HepG2 (cell line): ENCODE measurements around the gene PARK7. TPM values are rescaled to one million over a fixed set of nuclear protein-coding genes. Genes with fewer than 3 reads are reported as not detected.

Experiments used
- ATAC-seq: fragments of 200-7000 bp; cut with Tn5 transposase; 3 replicates; pipeline ENCODE4 v1.9.1; 2020; ENCODE audit warnings: mild to moderate bottlenecking, moderate library complexity
- BruUV-seq: library from RNA; stranded (reverse); fragments of 400-500 nt; replicated peaks from 2 replicates; lab custom pipeline; 2021; lab: Mats Ljungman, UMichigan
- CTCF ChIA-PET: fragments of 300-600 bp; formaldehyde crosslinking; extraction: SDS; loops from one replicate; lab custom pipeline; 2021; ENCODE audit warnings: low total read pairs, inconsistent platforms, low intra/inter-chr PET ratio; lab: Yijun Ruan, JAX
- POLR2A ChIA-PET: fragments of 350-600 bp; sonication (Branson Sonifier 250); formaldehyde crosslinking; loops from one replicate; lab custom pipeline; 2020; ENCODE audit warnings: antibody characterized with exemption, inconsistent platforms; lab: Yijun Ruan, JAX
- DNase-seq: peaks from one replicate; pipeline ENCODE4 v3.0.0-alpha.2; 2015; ENCODE audit warnings: low spot score
- FAIRE-seq: peaks from 3 replicates; lab custom pipeline; 2011; peaks lifted over from hg19 to GRCh38; lab: Jason Lieb, UNC
- H2AFZ ChIP-seq: one replicate; pipeline ENCODE4 v1.6.1; 2011; ENCODE audit warnings: low read length, inconsistent platforms
- H3K27ac ChIP-seq: fragments of 300-600 bp; 3 replicates; pipeline ENCODE4 v1.8.0; 2011; ENCODE audit warnings: mixed run types, mild to moderate bottlenecking, mixed read lengths, low read length, inconsistent platforms; ENCODE audit not compliant: insufficient read depth; ENCODE audit errors: extremely low read length
- H3K27me3 ChIP-seq, 2 experiments: fragments of 200-600 bp in 1 of 2; 2 replicates in 1 of 2; 3 replicates in 1 of 2; pipeline versions ENCODE4 v1.6.0 to v1.8.0; 2011; ENCODE audit warnings: low read length in 2 of 2, mild to moderate bottlenecking in 2 of 2, moderate library complexity in 2 of 2, inconsistent platforms in 1 of 2; ENCODE audit not compliant: insufficient read depth in 2 of 2, control insufficient read depth in 1 of 2
- H3K36me3 ChIP-seq, 2 experiments: fragments of 200-600 bp in 1 of 2; replicated peaks in 1 of 2; 2 replicates in 1 of 2; 3 replicates in 1 of 2; pipeline versions ENCODE4 v1.5.1 to v1.8.0; 2011; ENCODE audit warnings: low read length in 2 of 2, inconsistent platforms in 1 of 2; ENCODE audit not compliant: insufficient read depth in 2 of 2, control insufficient read depth in 1 of 2
- H3K4me1 ChIP-seq: 2 replicates; pipeline ENCODE4 v1.5.1; 2012; ENCODE audit warnings: low read length, inconsistent platforms; ENCODE audit not compliant: insufficient read depth
- H3K4me2 ChIP-seq: 2 replicates; pipeline ENCODE4 v1.6.0; 2011; ENCODE audit warnings: low read depth, low read length, inconsistent platforms
- H3K4me3 ChIP-seq, 3 experiments: fragments of 200-600 bp in 1 of 3; sonication (generic), shearing (Covaris generic) in 1 of 3; replicated peaks in 1 of 3; 2 replicates each; pipeline ENCODE4 v1.5.1; 2011 to 2016; ENCODE audit warnings: low read length in 3 of 3, inconsistent platforms in 2 of 3, low read depth in 2 of 3, mild to moderate bottlenecking in 2 of 3, control low read depth in 1 of 3, mixed read lengths in 1 of 3; ENCODE audit not compliant: insufficient read depth in 1 of 3
- H3K79me2 ChIP-seq: one replicate; pipeline ENCODE4 v1.6.1; 2011; ENCODE audit warnings: low read length, inconsistent platforms; ENCODE audit not compliant: insufficient read depth
- H3K9ac ChIP-seq: 2 replicates; pipeline ENCODE4 v1.6.0; 2011; ENCODE audit warnings: mild to moderate bottlenecking, low read depth, low read length, inconsistent platforms; ENCODE audit not compliant: insufficient read depth
- H3K9me3 ChIP-seq: 2 replicates; pipeline ENCODE4 v1.5.1; 2012; ENCODE audit warnings: mild to moderate bottlenecking, low read length
- H4K20me1 ChIP-seq: 2 replicates; pipeline ENCODE4 v1.6.0; 2011; ENCODE audit warnings: inconsistent platforms, mild to moderate bottlenecking, low read length, moderate library complexity; ENCODE audit not compliant: insufficient read depth
- CREB1 ChIP-seq, 2 experiments: fragments of 450-650 bp in 1 of 2; IDR thresholded peaks; 2 replicates each; pipeline ENCODE4 v1.6.1; 2016 to 2017; ENCODE audit warnings: control low read depth in 1 of 2, mild to moderate bottlenecking in 1 of 2, missing compliant biosample characterization in 1 of 2, missing genetic modification characterization in 1 of 2
- FOXO1 ChIP-seq: sonication (generic); formaldehyde crosslinking; IDR thresholded peaks from 2 replicates; pipeline ENCODE4 v1.4.0; 2020; ENCODE audit warnings: missing genetic modification reagents
- FOXP1 ChIP-seq, 2 experiments: fragments of 450-650 bp in 1 of 2; IDR thresholded peaks; 2 replicates each; pipeline ENCODE4 v1.6.1; 2017 to 2018; ENCODE audit warnings: antibody characterized with exemption in 1 of 2
- POLR2AphosphoS2 ChIP-seq: IDR thresholded peaks from 2 replicates; pipeline ENCODE4 v1.6.1; 2011; ENCODE audit warnings: low read depth, low read length, improper control_type of control experiment
- POLR2AphosphoS5 ChIP-seq: IDR thresholded peaks from 2 replicates; pipeline ENCODE4 v1.6.1; 2012; ENCODE audit warnings: low read depth, low read length
- POLR2G ChIP-seq: fragments of 200-400 bp; formaldehyde crosslinking; IDR thresholded peaks from 2 replicates; pipeline ENCODE4 v1.6.1; 2018; ENCODE audit warnings: mild to moderate bottlenecking, low read depth, low read length, moderate library complexity
- RBFOX2 ChIP-seq: fragments of 200-400 bp; formaldehyde crosslinking; IDR thresholded peaks from 2 replicates; pipeline ENCODE4 v1.6.1; 2017; ENCODE audit warnings: low read depth, mild to moderate bottlenecking, low read length
- SAP130 ChIP-seq: IDR thresholded peaks from 2 replicates; pipeline ENCODE4 v1.6.1; 2016; ENCODE audit warnings: low read depth
- SOX13 ChIP-seq, 3 experiments: fragments of 450-650 bp in 1 of 3; sonication (generic) in 1 of 3; formaldehyde crosslinking in 1 of 3; IDR thresholded peaks in 2 of 3; conservative IDR thresholded peaks in 1 of 3; 2 replicates each; pipeline versions ENCODE4 v1.5.0 to v1.6.1; 2016 to 2020; ENCODE audit warnings: antibody characterized with exemption in 1 of 3, mild to moderate bottlenecking in 1 of 3, missing compliant biosample characterization in 1 of 3, missing genetic modification reagents in 1 of 3, moderate library complexity in 1 of 3
- ZBTB7B ChIP-seq: sonication (generic); formaldehyde crosslinking; IDR thresholded peaks from 2 replicates; pipeline ENCODE4 v1.4.0; 2020; ENCODE audit warnings: missing genetic modification reagents
- ZNF232 ChIP-seq: sonication (generic); formaldehyde crosslinking; IDR thresholded peaks from 2 replicates; pipeline ENCODE4 v1.4.0; 2020; ENCODE audit warnings: missing genetic modification reagents, borderline replicate concordance
- ZSCAN12 ChIP-seq: sonication (generic); formaldehyde crosslinking; IDR thresholded peaks from 2 replicates; pipeline ENCODE4 v1.9.0; 2021; ENCODE audit warnings: mild to moderate bottlenecking, missing genetic modification reagents
- WGBS: methylation state at CpG from one replicate; pipeline ENCODE4 v1.1.6; 2017; ENCODE audit warnings: low lambda C conversion rate; 5-methylcytosine and 5-hydroxymethylcytosine counted together
- in situ Hi-C: cut with HindIII; loops from 2 replicates; pipeline ENCODE4 v1.10.0; 2017; ENCODE audit warnings: low pct_unique_long_range_greater_than_20kb; ENCODE audit not compliant: extremely low pct_ligation_motif_present
- intact Hi-C: fragments of 100-400 bp; cut with micrococcal nuclease; formaldehyde crosslinking; loops from one replicate; pipeline ENCODE4 v1.10.0; 2022; ENCODE audit not compliant: unreplicated experiment
- polyA plus RNA-seq, 8 experiments: library from polyadenylated mRNA; depleted of rRNA in 3 of 8; stranded (reverse) in 7 of 8; unstranded in 1 of 8; fragments of >200 nt; fragmentation: Illumina TruSeq in 4 of 8; extraction: Trizol in 4 of 8; gene quantifications; 2 replicates each; pipeline versions ENCODE4 v1.2.1 to v1.2.3, GENCODE V29; 2011 to 2016; ENCODE audit warnings: low read depth in 4 of 8, missing spikeins in 1 of 8, mixed read lengths in 1 of 8; ENCODE audit not compliant: insufficient read depth in 1 of 8
- total RNA-seq, 5 experiments: library from RNA; depleted of rRNA; stranded (reverse); fragments of >200 nt; fragmentation: Illumina TruSeq; extraction: Trizol; gene quantifications; 2 replicates each; pipeline ENCODE4 v1.2.3, GENCODE V29; 2016; ENCODE audit warnings: low read depth in 1 of 5
- TF ChIP-seq, protein P1 (sequence below): IDR thresholded peaks from 2 replicates; pipeline ENCODE4 v1.4.0; 2020; ENCODE audit warnings: mild to moderate bottlenecking, missing genetic modification reagents
- TF ChIP-seq, protein P2 (sequence below): sonication (generic); formaldehyde crosslinking; IDR thresholded peaks from 2 replicates; pipeline ENCODE4 v1.4.0; 2020; ENCODE audit warnings: missing genetic modification reagents, borderline replicate concordance

PARK7 gene
- total and polyA plus RNA-seq, 2 of the 13 experiments (the other 11 are each of a cell fraction or from before 2014, with no cell fraction given): 212 to 296 TPM

DNA sequence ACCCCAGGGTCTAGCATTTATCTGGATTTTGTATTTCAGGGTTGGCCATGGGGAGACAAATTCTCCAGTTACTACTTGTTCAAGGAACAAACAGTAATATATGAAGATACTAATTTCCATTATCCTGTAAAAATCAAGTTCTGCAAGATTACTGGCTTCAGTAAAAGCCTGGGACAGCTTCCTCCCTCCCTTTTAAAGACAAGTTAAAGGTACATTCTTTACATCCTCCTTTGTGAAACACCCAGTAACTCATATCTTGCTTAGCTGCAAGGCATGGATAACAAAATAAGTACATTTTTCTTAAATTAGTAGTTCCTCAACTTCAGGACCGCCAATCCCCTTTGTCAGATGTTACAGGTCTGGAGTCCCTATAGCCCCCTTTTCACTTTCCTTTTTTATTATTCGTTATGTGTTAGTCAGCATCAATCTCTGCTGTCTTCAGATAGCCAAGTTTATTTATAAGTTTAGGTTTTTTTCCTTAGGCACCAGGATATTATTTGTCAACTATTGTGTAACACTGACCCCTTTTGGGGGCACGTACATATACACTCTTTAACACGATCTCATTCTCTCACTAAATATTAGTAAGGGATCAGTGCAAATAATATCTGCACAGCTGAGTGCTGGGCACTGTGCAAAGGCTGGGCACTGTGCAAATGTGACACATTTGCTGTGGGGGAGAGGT is 54.8 kb downstream of the PARK7 start:
- H3K4me3 ChIP-seq: peak overlapping the region; percentile 24 to 94 (median 37); a peak in 4 of 6 replicates
- no TSS peak for BruUV-seq
- in situ Hi-C loops: loop anchor here (10.0 kb wide), 1 partner anchor 298 kb away; the partner anchor contains the start of gene SLC45A1
- H3K4me1 ChIP-seq: peaks cover 90% of the 10 kb centered on the region
- H3K27me3 ChIP-seq: no peaks in the 10 kb centered on the region
- DNase-seq: no peak
- H4K20me1 ChIP-seq: peaks cover 100% of the 10 kb centered on the region
- no peak overlapping the region for H2AFZ ChIP-seq
- H3K79me2 ChIP-seq: peaks cover 83% of the 10 kb centered on the region
- 39% methylated on average over 4 of the region's 4 CpGs for WGBS
- peaks cover 23 to 62% of the 10 kb centered on the region in 2 experiments for H3K36me3 ChIP-seq
- no peak for FAIRE-seq
- ChIA-PET CTCF (interaction anchor here (1.5 to 2.3 kb wide), 2 partner anchors 34 to 41 kb away, joined by 6 to 7 read pairs; no protein-coding TSS in a partner anchor), POLR2A (interaction anchor here (0.6 to 6.9 kb wide), 11 partner anchors 8 to 326 kb away, joined by 3 to 99 read pairs (median 4); partner anchors contain the start of gene ERRFI1)
- H3K4me2 ChIP-seq: peak overlapping the region; percentile 16
- peak; percentile 25; the same call in 1 of the 3 replicates for ATAC-seq
- peak overlapping the region; percentile 60 for H3K27ac ChIP-seq
- H3K9me3 ChIP-seq: no peaks in the 10 kb centered on the region
- intact Hi-C loops: no loop called here
- H3K9ac ChIP-seq: no peak overlapping the region
- TF ChIP-seq FOXO1 (no peak), RBFOX2 (peak; percentile 65), ZSCAN12 (peak; percentile 15; the same call in 1 of the 2 replicates), POLR2AphosphoS5 (peak; percentile 30; the same call in 1 of the 2 replicates), SOX13 (IDR thresholded peaks at IDR 0.05) (no peak), SOX13 (CRISPR knock-in tag; conservative IDR thresholded peaks at IDR 0.05 in 1 of 2, IDR thresholded peaks at IDR 0.05 in 1 of 2) (peak in 1 of 2 experiments; percentile 24; a peak in 1 of 4 replicates), ZNF232 (CRISPR knock-in tag) (no peak), CREB1 (IDR thresholded peaks at IDR 0.05) (no peak), CREB1 (CRISPR knock-in tag; IDR thresholded peaks at IDR 0.05) (peak; percentile 29), SAP130 (CRISPR knock-in tag) (0 out of 2 replicates have a peak, but pooled peaks have one; percentile 20), POLR2G (peak; percentile 56; the same call in 1 of the 2 replicates), POLR2AphosphoS2 (peak; percentile 40; the same call in 1 of the 2 replicates), FOXP1 (IDR thresholded peaks at IDR 0.05) (no peak), FOXP1 (CRISPR knock-in tag; IDR thresholded peaks at IDR 0.05) (peak; percentile 47; the same call in 1 of the 2 replicates), ZBTB7B (CRISPR knock-in tag) (no peak)
- TF ChIP-seq, protein P1, sequence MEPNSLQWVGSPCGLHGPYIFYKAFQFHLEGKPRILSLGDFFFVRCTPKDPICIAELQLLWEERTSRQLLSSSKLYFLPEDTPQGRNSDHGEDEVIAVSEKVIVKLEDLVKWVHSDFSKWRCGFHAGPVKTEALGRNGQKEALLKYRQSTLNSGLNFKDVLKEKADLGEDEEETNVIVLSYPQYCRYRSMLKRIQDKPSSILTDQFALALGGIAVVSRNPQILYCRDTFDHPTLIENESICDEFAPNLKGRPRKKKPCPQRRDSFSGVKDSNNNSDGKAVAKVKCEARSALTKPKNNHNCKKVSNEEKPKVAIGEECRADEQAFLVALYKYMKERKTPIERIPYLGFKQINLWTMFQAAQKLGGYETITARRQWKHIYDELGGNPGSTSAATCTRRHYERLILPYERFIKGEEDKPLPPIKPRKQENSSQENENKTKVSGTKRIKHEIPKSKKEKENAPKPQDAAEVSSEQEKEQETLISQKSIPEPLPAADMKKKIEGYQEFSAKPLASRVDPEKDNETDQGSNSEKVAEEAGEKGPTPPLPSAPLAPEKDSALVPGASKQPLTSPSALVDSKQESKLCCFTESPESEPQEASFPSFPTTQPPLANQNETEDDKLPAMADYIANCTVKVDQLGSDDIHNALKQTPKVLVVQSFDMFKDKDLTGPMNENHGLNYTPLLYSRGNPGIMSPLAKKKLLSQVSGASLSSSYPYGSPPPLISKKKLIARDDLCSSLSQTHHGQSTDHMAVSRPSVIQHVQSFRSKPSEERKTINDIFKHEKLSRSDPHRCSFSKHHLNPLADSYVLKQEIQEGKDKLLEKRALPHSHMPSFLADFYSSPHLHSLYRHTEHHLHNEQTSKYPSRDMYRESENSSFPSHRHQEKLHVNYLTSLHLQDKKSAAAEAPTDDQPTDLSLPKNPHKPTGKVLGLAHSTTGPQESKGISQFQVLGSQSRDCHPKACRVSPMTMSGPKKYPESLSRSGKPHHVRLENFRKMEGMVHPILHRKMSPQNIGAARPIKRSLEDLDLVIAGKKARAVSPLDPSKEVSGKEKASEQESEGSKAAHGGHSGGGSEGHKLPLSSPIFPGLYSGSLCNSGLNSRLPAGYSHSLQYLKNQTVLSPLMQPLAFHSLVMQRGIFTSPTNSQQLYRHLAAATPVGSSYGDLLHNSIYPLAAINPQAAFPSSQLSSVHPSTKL (CRISPR knock-in tag): peak; percentile 28; the same call in 1 of the 2 replicates
- TF ChIP-seq, protein P2, sequence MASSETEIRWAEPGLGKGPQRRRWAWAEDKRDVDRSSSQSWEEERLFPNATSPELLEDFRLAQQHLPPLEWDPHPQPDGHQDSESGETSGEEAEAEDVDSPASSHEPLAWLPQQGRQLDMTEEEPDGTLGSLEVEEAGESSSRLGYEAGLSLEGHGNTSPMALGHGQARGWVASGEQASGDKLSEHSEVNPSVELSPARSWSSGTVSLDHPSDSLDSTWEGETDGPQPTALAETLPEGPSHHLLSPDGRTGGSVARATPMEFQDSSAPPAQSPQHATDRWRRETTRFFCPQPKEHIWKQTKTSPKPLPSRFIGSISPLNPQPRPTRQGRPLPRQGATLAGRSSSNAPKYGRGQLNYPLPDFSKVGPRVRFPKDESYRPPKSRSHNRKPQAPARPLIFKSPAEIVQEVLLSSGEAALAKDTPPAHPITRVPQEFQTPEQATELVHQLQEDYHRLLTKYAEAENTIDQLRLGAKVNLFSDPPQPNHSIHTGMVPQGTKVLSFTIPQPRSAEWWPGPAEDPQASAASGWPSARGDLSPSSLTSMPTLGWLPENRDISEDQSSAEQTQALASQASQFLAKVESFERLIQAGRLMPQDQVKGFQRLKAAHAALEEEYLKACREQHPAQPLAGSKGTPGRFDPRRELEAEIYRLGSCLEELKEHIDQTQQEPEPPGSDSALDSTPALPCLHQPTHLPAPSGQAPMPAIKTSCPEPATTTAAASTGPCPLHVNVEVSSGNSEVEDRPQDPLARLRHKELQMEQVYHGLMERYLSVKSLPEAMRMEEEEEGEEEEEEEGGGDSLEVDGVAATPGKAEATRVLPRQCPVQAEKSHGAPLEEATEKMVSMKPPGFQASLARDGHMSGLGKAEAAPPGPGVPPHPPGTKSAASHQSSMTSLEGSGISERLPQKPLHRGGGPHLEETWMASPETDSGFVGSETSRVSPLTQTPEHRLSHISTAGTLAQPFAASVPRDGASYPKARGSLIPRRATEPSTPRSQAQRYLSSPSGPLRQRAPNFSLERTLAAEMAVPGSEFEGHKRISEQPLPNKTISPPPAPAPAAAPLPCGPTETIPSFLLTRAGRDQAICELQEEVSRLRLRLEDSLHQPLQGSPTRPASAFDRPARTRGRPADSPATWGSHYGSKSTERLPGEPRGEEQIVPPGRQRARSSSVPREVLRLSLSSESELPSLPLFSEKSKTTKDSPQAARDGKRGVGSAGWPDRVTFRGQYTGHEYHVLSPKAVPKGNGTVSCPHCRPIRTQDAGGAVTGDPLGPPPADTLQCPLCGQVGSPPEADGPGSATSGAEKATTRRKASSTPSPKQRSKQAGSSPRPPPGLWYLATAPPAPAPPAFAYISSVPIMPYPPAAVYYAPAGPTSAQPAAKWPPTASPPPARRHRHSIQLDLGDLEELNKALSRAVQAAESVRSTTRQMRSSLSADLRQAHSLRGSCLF: no peak
